ENCODE measurements around the gene CREB3L4.

CREB3L4 gene

GRCh38 chr1:153967107-153967999, at the start of gene CREB3L4:
CREB3L4 (plus strand) TSS chr1:153967902; CDS start chr1:153968526, 624 bp downstream.
- DNase-seq, result peak; percentile 95

GRCh38 chr1:153919876-153920852, 47.5 kb upstream of the CREB3L4 start:
- no peak for DNase-seq

- no peak for DNase-seq
These were observed 46.5 kb upstream of the CREB3L4 start for GRCh38 chr1:153921080-153921802.

- DNase-seq, result no peak
These were observed 46.0 kb upstream of the CREB3L4 start for GRCh38 chr1:153921803-153922075.

- peak; percentile 72 for DNase-seq
These were observed 45.4 kb upstream of the CREB3L4 start for GRCh38 chr1:153922076-153922971.

GRCh38 chr1:153922972-153923925, 44.5 kb upstream of the CREB3L4 start, which contains the start of gene GATAD2B:
GATAD2B (minus strand) TSS chr1:153922972; CDS start chr1:153828347, 94,625 bp downstream.
- DNase-seq, result peak; percentile 99

- DNase-seq, result no peak
These were observed 41.3 kb upstream of the CREB3L4 start for GRCh38 chr1:153926405-153926804.

- peak; percentile 1 for DNase-seq
These were observed 39.5 kb upstream of the CREB3L4 start for GRCh38 chr1:153928245-153928644.

- peak; percentile 24 for DNase-seq
These were observed 38.8 kb upstream of the CREB3L4 start for GRCh38 chr1:153928791-153929341.

- DNase-seq, result no peak
These were observed 38.3 kb upstream of the CREB3L4 start for GRCh38 chr1:153929426-153929825.

- peak; percentile 19 for DNase-seq
These were observed 37.4 kb upstream of the CREB3L4 start for GRCh38 chr1:153929981-153930948.

GRCh38 chr1:153932156-153933131, 35.3 kb upstream of the CREB3L4 start:
- no peak for DNase-seq

- no peak for DNase-seq
These were observed 34.3 kb upstream of the CREB3L4 start for GRCh38 chr1:153933430-153933829.

- DNase-seq, result no peak
These were observed 33.7 kb upstream of the CREB3L4 start for GRCh38 chr1:153933955-153934354.

GRCh38 chr1:153934746-153935145, 33.0 kb upstream of the CREB3L4 start:
- no peak for DNase-seq

GRCh38 chr1:153936011-153936802, 31.5 kb upstream of the CREB3L4 start:
- no peak for DNase-seq

GRCh38 chr1:153937331-153937730, 30.4 kb upstream of the CREB3L4 start:
- DNase-seq, result no peak

Data from left hindlimb (tissue), 1 donor.